Adrenal gland (tissue), 12 donors: ENCODE measurements around the gene PRKACB. TPM values are rescaled to one million over a fixed set of nuclear protein-coding genes. Genes with fewer than 3 reads are reported as not detected.
"Not testable (repeated sequence)": the region's sequence is repeated elsewhere in the genome, so short reads cannot be mapped to it uniquely, and the experiment has no call there.

ENCODE experiments used
- DNase-seq, 7 donors: peaks; one replicate each; pipeline ENCODE4 v3.0.0-alpha.2; 2019 to 2020
- H3K27ac ChIP-seq, 5 donors: fragments of 200-600 bp; sonication (generic) in 4 of 5; 1 replicate in 3 of 5; 2 replicates in 2 of 5; pipeline versions ENCODE4 v1.5.1 to v1.8.0; 2016 to 2020; ENCODE audit warnings: mild to moderate bottlenecking in 1 of 5
- H3K27me3 ChIP-seq: fragments of 200-600 bp; 2 replicates; pipeline ENCODE4 v1.8.0; 2021
- H3K36me3 ChIP-seq, 2 donors: fragments of 200-600 bp; replicated peaks in 1 of 2; 1 replicate in 1 of 2; 2 replicates in 1 of 2; pipeline versions ENCODE4 v1.5.1 to v1.8.0; 2018 to 2022
- H3K4me1 ChIP-seq, 2 donors: fragments of 200-600 bp; replicated peaks in 1 of 2; 1 replicate in 1 of 2; 2 replicates in 1 of 2; pipeline versions ENCODE4 v1.5.1 to v1.8.0; 2018 to 2021
- H3K4me3 ChIP-seq, 4 donors: fragments of 200-600 bp; sonication (generic) in 3 of 4; one replicate each; pipeline ENCODE4 v1.5.1; 2016 to 2018
- H3K9me3 ChIP-seq, 3 donors: fragments of 200-600 bp; sonication (generic) in 1 of 3; replicated peaks in 1 of 3; 1 replicate in 2 of 3; 2 replicates in 1 of 3; pipeline versions ENCODE4 v1.5.1 to v1.8.0; 2016 to 2021
- POLR2A ChIP-seq, 2 donors: fragments of 450-650 bp; IDR thresholded peaks; one replicate each; pipeline ENCODE4 v1.6.1; 2017; ENCODE audit warnings: antibody characterized with exemption in 2 of 2, mild to moderate bottlenecking in 2 of 2, moderate library complexity in 1 of 2
- WGBS, 4 donors: extraction: QIAGEN DNeasy Blood & Tissue Kit in 2 of 4; methylation state at CpG; one replicate each; pipeline versions ENCODE4 v1.1.5 to v1.1.7; 2013 to 2017; 5-methylcytosine and 5-hydroxymethylcytosine counted together
- intact Hi-C, 2 donors: fragments of 100-400 bp; cut with DNase I; formaldehyde crosslinking; loops; one replicate each; pipeline versions ENCODE4 v1.14.1 to v1.15.0; 2022 to 2023
- polyA plus RNA-seq, 3 donors: library from polyadenylated mRNA; stranded (reverse); fragments of 200-250 nt in 2 of 3; fragments of 350-450 nt in 1 of 3; fragmentation: Illumina TruSeq in 1 of 3; extraction: RNeasy Lipid Tissue Mini Kit (QIAGEN cat#74804) in 1 of 3; gene quantifications; one replicate each; pipeline ENCODE4 v1.2.3, GENCODE V29; 2013 to 2014
- total RNA-seq, 9 donors: library from RNA; depleted of rRNA in 4 of 9; stranded (reverse); fragments of >200 nt in 4 of 9; fragments of 120-200 nt in 1 of 9; fragmentation: NEBNext Ultra II Directional in 1 of 9; extraction: Animal tissue kit (Norgen Biotek cat#: 25700) in 1 of 9; gene quantifications; one replicate each; pipeline versions ENCODE4 v1.1.0 to v1.2.4, GENCODE V29; 2013 to 2023
- TF ChIP-seq, protein P1 (sequence below), 6 experiments: fragments of 450-650 bp in 4 of 6; fragments of 200-600 bp in 2 of 6; sonication (generic) in 1 of 6; IDR thresholded peaks; 1 replicate in 5 of 6; 2 replicates in 1 of 6; pipeline versions ENCODE4 v1.5.1 to v1.8.0; 2016 to 2021; ENCODE audit warnings: antibody characterized with exemption in 6 of 6, mild to moderate bottlenecking in 2 of 6, moderate library complexity in 1 of 6
- donor health status: healthy with polysubstance abuse.
- donor health status: Bipolar disorder and iron deficiency.
- donor health status: DM: yes; HTN: yes; CAD: no.
- donor health status: DM: no; HTN: no; CAD: no.
- donor health status: DM: no; HTN: no; CAD: no.
- donor health status: DM: yes; HTN: yes; CAD: no.

PRKACB gene
- total and polyA plus RNA-seq, 12 donors, result 7.7 to 79.8 (median 25.5) TPM

DNA sequence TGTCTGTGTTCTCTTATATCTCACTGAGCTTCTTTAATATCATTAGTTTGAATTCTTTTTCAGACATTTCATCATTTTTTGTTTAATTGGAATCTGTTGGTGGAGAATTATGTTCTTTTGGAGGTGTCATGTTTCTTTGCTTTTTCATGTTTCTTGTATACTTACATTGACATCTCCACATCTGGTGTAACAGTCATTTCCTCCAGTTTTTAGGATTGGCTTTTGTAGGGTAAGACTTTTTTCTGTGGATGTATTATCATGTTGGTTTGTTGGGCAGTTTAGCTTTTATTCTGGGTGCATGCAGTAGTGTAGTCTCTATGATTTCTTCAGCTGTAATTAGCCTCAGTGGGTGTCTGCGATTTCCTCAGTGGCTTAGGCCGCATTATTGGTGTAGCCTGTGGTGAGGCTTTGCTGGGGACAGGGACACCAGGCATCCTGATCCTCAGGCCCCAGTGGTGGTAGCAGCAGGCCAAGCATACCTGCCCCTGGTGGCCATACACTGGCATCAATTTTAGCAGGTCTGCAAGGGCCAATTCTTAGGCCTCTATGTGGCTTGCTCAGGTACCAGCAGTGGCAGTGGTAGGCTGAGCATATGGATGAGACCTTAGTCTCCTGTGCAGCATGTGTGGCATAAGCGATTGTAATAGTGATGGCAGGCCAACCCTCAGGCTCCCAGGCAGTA is 79.8 kb downstream of the PRKACB start:
- intact Hi-C loops, result no loop called here
- no peak for TF ChIP-seq POLR2A (IDR thresholded peaks at IDR 0.05)
- TF ChIP-seq, protein P1, sequence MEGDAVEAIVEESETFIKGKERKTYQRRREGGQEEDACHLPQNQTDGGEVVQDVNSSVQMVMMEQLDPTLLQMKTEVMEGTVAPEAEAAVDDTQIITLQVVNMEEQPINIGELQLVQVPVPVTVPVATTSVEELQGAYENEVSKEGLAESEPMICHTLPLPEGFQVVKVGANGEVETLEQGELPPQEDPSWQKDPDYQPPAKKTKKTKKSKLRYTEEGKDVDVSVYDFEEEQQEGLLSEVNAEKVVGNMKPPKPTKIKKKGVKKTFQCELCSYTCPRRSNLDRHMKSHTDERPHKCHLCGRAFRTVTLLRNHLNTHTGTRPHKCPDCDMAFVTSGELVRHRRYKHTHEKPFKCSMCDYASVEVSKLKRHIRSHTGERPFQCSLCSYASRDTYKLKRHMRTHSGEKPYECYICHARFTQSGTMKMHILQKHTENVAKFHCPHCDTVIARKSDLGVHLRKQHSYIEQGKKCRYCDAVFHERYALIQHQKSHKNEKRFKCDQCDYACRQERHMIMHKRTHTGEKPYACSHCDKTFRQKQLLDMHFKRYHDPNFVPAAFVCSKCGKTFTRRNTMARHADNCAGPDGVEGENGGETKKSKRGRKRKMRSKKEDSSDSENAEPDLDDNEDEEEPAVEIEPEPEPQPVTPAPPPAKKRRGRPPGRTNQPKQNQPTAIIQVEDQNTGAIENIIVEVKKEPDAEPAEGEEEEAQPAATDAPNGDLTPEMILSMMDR (IDR thresholded peaks at IDR 0.05), result no peak

DNA sequence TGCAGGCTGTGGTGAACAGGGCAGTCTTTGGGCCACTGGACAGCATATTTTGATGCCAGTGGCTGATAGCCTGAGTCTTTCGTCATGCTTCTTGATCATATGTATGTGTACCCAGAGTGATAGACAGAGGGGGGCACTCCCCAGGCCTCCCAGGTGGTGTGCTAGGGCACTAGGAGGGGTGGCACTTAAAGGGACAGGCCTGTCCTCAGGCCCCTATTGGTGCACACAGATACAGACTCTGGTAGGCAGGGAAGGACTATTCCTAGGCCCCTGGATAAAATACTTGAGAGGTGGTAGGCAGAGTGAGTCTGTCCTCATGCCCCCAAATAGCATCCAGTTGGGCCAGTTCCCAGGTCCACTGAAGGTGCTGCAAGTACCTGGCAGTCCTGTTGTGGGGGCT is 80.8 kb downstream of the PRKACB start:
- no peak overlapping the region for H3K4me3 ChIP-seq
- intact Hi-C loops, result no loop called here
- TF ChIP-seq POLR2A (IDR thresholded peaks at IDR 0.05), result no peak
- TF ChIP-seq, protein P1 (IDR thresholded peaks at IDR 0.05), result no peak
- no peaks in the 10 kb centered on the region for H3K27me3 ChIP-seq
- 80 to 100% (median 98%) methylated on average over 1 of the region's 1 CpG; no CpG with 5 or more reads in 1 of the 4 donors for whole genome bisulfite sequencing, 4 donors
- H3K9me3 ChIP-seq, result peaks cover 0 to 6% (median 0%) of the 10 kb centered on the region in 3 donors
- no peaks in the 10 kb centered on the region for H3K36me3 ChIP-seq
- H3K4me1 ChIP-seq, result no peaks in the 10 kb centered on the region
- DNase-seq, result no peak
- no peak overlapping the region for H3K27ac ChIP-seq

More for the DNA sequence above, 79.8 kb downstream of the PRKACB start:
- WGBS, 4 donors, result 32 to 64% (median 42%) methylated on average over 3 of the region's 3 CpGs
- H3K4me3 ChIP-seq, result no peak overlapping the region
- H3K9me3 ChIP-seq, result peaks cover 0 to 6% (median 0%) of the 10 kb centered on the region in 3 donors
- H3K4me1 ChIP-seq, result no peaks in the 10 kb centered on the region
- H3K36me3 ChIP-seq, result no peaks in the 10 kb centered on the region
- H3K27me3 ChIP-seq, result no peaks in the 10 kb centered on the region
- DNase-seq, result no peak
- no peak overlapping the region for H3K27ac ChIP-seq

DNA sequence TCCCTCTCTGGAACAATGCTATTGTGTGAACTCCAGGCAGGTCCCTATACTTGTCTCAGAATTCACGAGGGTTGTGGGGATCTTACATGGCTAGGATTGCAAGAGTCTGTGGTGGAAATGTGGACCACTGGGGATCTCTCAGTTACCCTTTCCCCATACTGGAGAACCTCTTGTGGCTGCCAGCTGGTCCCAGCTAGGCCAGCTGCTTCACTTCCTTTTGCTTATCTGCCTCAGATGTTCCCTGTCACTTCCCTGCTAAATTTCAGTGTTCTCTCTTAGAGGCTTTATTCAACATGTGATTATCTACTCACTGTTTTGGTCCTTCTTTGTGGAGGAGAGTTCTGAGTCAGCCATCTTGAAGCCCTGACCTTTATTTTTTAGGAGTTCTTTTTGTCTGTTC is 81.6 kb downstream of the PRKACB start:
- Histone ChIP-seq H3K9me3 (peaks cover 0 to 6% (median 0%) of the 10 kb centered on the region in 3 donors), H3K4me3 (no peak overlapping the region), H3K27me3 (no peaks in the 10 kb centered on the region), H3K36me3 (no peaks in the 10 kb centered on the region), H3K4me1 (no peaks in the 10 kb centered on the region), H3K27ac (no peak overlapping the region)
- DNase-seq, result no peak
- intact Hi-C loops, result no loop called here
- TF ChIP-seq POLR2A (IDR thresholded peaks at IDR 0.05), result no peak
- TF ChIP-seq, protein P1 (IDR thresholded peaks at IDR 0.05), result no peak
- 75 to 90% (median 76%) methylated on average over 1 of the region's 1 CpG; no CpG with 5 or more reads in 1 of the 4 donors for WGBS, 4 donors

DNA sequence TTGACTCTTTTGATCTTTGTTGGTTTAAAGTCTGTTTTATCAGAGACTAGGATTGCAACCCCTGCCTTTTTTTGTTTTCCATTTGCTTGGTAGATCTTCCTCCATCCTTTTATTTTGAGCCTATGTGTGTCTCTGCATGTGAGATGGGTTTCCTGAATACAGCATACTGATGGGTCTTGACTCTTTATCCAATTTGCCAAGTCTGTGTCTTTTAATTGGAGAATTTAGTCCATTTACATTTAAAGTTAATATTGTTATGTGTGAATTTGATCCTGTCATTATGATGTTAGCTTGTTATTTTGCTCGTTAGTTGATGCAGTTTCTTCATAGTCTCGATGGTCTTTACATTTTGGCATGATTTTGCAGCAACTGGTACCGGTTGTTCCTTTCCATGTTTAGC is 88.6 kb downstream of the PRKACB start:
- 98 to 100% (median 99%) methylated on average over 2 to 3 of the region's 3 CpGs for WGBS, 4 donors
- H3K9me3 ChIP-seq, H3K27me3 ChIP-seq, H3K27ac ChIP-seq, intact Hi-C loops, H3K4me3 ChIP-seq, H3K36me3 ChIP-seq, H3K4me1 ChIP-seq, DNase-seq: not testable (repeated sequence)

DNA sequence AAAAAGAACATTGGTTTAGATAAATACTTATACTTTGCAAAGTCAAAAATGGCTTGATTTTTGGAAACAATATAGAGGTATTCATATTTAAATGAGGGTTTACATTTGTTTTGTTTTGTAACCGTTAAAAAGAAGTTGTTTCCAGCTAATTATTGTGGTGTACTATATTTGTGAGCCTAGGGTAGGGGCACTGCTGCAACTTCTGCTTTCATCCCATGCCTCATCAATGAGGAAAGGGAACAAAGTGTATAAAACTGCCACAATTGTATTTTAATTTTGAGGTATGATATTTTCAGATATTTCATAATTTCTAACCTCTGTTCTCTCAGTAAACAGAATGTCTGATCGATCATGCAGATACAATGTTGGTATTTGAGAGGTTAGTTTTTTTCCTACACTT is 92.2 kb downstream of the PRKACB start:
- WGBS, 4 donors, result 81 to 89% (median 88%) methylated on average over 2 of the region's 2 CpGs
- Histone ChIP-seq H3K27ac (no peak overlapping the region), H3K9me3 (no peaks in the 10 kb centered on the region), H3K4me3 (no peak overlapping the region), H3K36me3 (peaks cover 0 to 4% of the 10 kb centered on the region in 2 donors), H3K4me1 (no peaks in the 10 kb centered on the region), H3K27me3 (no peaks in the 10 kb centered on the region)
- intact Hi-C loops, result no loop called here
- no peak for DNase-seq
- TF ChIP-seq, protein P1 (IDR thresholded peaks at IDR 0.05), result no peak
- no peak for TF ChIP-seq POLR2A (IDR thresholded peaks at IDR 0.05)
